ENCODE measurements around the gene STMN1. TPM values are rescaled to one million over a fixed set of nuclear protein-coding genes. Genes with fewer than 3 reads are reported as not detected.

STMN1 gene
- total and polyA plus RNA-seq, 10 donors: 40.3 to 174 (median 48.3) TPM

DNA sequence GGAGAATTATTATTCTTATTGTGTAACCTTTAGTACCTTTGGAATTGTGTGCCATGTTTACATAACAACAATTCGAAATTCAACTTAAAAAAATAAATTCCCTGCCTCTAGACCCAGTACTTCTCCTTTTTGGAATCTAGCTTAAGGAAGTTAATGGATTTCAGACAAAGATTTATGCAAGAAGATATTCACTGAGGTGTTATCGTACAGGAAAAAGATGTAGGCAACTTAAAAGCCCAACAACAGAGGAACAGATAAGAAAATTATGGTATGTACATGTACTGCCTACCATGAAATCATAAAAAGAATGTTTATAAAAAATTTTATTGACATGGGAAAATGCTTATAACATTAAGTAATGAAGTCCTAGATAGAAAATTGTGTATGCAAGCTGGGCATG lies 18.2 kb upstream of the STMN1 start:
- peaks cover 0 to 19% (median 10%) of the 10 kb centered on the region in 7 donors for H3K27me3 ChIP-seq (replicated peaks in 1 of 7)
- no peaks in the 10 kb centered on the region for H3K36me3 ChIP-seq
- no peak for TF ChIP-seq POLR2A (IDR thresholded peaks at IDR 0.05)
- intact Hi-C loops (cut with DNase I; ENCODE audit: low total_unique reads): no loop called here
- H3K27ac ChIP-seq: no peak overlapping the region
- no peaks in the 10 kb centered on the region for H3K9me3 ChIP-seq
- no peak overlapping the region for H3K4me3 ChIP-seq
- WGBS, 5 donors: 37 to 61% (median 50%) methylated on average over 2 of the region's 2 CpGs
- peaks cover 0 to 30% (median 22%) of the 10 kb centered on the region in 6 donors for H3K4me1 ChIP-seq
- no peak for DNase-seq

DNA sequence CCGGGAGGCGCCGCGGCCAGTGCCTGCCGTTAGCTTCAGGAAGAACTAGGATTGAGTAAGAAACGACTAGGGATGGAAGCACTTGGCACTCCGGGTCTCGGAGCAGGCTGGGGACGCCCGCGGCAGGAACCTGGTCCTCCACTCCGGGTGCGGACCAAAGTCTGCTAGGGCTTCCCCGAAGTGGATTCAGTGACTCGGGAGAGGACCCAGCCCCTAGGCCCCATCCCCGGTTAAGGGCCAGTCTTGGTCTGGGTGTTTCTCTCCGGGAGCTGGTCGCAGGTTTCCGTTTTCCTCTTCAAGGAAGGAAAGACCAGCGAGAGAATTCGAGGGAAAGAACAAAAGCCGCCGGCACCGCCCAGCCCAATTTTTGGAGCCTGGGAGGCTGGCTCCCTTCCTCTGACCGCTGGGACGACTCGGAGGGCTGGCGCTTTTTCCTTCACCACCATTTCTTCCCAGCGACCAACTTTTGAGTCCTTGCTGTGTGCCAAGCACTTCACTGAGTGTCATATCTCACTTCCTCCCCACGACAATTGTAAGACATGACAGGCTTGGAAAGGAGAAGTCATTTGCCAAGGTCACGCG lies 16.8 kb upstream of the STMN1 start:
- H3K4me1 ChIP-seq: peaks cover 0 to 34% (median 27%) of the 10 kb centered on the region in 6 donors
- peaks cover 0 to 19% (median 10%) of the 10 kb centered on the region in 7 donors for H3K27me3 ChIP-seq (replicated peaks in 1 of 7)
- H3K4me3 ChIP-seq: peak overlapping the region; percentile 45 to 73 (median 54)
- no peaks in the 10 kb centered on the region for H3K36me3 ChIP-seq
- 1 to 3% (median 2%) methylated on average over 19 to 32 of the region's 32 CpGs for WGBS, 5 donors
- TF ChIP-seq, protein P1, sequence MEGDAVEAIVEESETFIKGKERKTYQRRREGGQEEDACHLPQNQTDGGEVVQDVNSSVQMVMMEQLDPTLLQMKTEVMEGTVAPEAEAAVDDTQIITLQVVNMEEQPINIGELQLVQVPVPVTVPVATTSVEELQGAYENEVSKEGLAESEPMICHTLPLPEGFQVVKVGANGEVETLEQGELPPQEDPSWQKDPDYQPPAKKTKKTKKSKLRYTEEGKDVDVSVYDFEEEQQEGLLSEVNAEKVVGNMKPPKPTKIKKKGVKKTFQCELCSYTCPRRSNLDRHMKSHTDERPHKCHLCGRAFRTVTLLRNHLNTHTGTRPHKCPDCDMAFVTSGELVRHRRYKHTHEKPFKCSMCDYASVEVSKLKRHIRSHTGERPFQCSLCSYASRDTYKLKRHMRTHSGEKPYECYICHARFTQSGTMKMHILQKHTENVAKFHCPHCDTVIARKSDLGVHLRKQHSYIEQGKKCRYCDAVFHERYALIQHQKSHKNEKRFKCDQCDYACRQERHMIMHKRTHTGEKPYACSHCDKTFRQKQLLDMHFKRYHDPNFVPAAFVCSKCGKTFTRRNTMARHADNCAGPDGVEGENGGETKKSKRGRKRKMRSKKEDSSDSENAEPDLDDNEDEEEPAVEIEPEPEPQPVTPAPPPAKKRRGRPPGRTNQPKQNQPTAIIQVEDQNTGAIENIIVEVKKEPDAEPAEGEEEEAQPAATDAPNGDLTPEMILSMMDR (IDR thresholded peaks at IDR 0.05 in 8 of 11, conservative IDR thresholded peaks at IDR 0.05 in 3 of 11): no peak
- TF ChIP-seq POLR2A (IDR thresholded peaks at IDR 0.05) (no peak), POLR2AphosphoS5 (IDR thresholded peaks at IDR 0.05) (peak in 2 of 3 donors; percentile 44 to 84)
- peak; percentile 82 for DNase-seq
- intact Hi-C loops (cut with DNase I; ENCODE audit: low total_unique reads): no loop called here
- H3K9me3 ChIP-seq: no peaks in the 10 kb centered on the region
- peak overlapping the region; percentile 67 to 87 (median 84) for H3K27ac ChIP-seq

DNA sequence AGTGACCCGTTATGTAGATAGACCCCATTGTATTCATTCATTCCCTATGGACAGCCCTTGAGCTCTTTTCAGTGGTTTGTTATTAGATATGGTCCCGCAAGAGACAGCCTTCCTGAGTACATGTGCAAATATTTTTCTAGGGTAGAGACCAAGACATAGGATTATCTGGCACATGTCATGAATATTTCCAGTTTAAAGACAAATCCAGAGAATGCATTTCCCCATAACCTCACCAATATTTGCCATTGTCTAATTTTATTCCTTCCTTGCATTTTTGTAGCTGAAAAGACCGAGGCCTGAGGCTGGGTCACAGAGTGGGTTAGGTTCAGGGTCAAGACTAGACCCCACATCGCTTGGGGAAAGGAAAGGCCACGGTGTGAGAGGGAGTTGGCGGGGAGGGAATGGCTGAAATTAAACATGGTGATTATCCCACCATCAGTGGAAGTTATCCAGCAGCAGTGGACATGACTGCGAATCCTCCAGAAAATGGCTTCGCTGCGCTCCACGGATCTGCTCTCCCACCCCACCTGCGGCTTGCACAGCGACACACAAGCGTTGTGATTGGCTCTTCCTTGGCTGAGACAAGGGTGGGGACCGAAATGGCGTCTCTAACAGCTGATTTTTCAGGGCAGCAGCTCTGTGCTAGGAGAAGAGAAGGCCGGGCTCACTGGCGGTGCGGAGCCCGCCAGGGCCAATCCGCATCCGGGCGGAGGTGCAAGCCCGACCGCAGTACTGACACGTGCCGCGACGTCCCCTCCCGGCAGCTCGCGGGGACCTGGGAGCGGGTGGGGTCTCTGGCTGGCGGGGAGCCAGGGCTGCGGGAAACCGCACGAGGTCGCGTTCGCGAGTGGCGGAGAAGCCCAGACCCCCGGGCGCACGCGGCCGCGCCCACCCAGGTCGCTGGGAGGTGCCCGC lies 16.1 kb upstream of the STMN1 start:
- WGBS, 5 donors: 10 to 20% (median 10%) methylated on average over 25 to 49 of the region's 49 CpGs
- H3K9me3 ChIP-seq: no peaks in the 10 kb centered on the region

DNA sequence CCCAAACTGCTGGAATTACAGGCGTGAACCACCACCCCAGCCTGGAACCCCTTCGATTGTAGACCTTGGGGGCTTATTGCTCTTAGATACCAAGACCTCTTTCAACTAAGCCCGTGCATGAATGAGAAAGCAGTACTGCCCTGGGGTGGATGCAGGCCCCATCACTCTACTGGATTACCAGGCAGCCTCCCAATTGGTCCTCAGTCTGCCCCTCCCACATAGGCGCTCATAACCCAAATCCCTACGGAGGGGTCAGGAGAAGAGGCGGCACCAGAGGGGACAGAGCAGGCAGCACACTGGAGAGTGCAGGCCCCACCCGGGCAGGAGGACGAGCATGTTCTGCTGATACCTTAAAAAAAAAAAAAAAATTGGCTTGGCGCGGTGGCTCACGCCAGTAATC lies 12.4 kb upstream of the STMN1 start:
- Histone ChIP-seq H3K9me3 (no peaks in the 10 kb centered on the region), H3K27ac (peak overlapping the region in 2 of 8 donors; percentile 26 to 35), H3K4me3 (no peak overlapping the region), H3K4me1 (peaks cover 0 to 32% (median 27%) of the 10 kb centered on the region in 6 donors), H3K27me3 (replicated peaks in 1 of 7) (peaks cover 0 to 16% (median 10%) of the 10 kb centered on the region in 7 donors), H3K36me3 (no peaks in the 10 kb centered on the region)
- no peak for DNase-seq
- no peak for TF ChIP-seq POLR2A (IDR thresholded peaks at IDR 0.05)
- TF ChIP-seq, protein P1 (IDR thresholded peaks at IDR 0.05 in 8 of 11, conservative IDR thresholded peaks at IDR 0.05 in 3 of 11): no peak
- no peak for TF ChIP-seq POLR2AphosphoS5 (IDR thresholded peaks at IDR 0.05)
- 89 to 95% (median 92%) methylated on average over 11 of the region's 11 CpGs for WGBS, 5 donors
- intact Hi-C loops (cut with DNase I; ENCODE audit: low total_unique reads): no loop called here

More for the DNA sequence above, 16.1 kb upstream of the STMN1 start:
- peak; percentile 86 for DNase-seq
- H3K4me1 ChIP-seq: peaks cover 0 to 42% (median 33%) of the 10 kb centered on the region in 6 donors
- TF ChIP-seq, protein P1 (IDR thresholded peaks at IDR 0.05 in 8 of 11, conservative IDR thresholded peaks at IDR 0.05 in 3 of 11): no peak
- peak in 2 of 3 donors; percentile 50 to 66 for TF ChIP-seq POLR2AphosphoS5 (IDR thresholded peaks at IDR 0.05)
- TF ChIP-seq POLR2A (IDR thresholded peaks at IDR 0.05): no peak
- H3K4me3 ChIP-seq: peak overlapping the region; percentile 45 to 73 (median 54)
- peak overlapping the region; percentile 67 to 87 (median 84) for H3K27ac ChIP-seq
- intact Hi-C loops (cut with DNase I; ENCODE audit: low total_unique reads): no loop called here
- H3K36me3 ChIP-seq: no peaks in the 10 kb centered on the region
- H3K27me3 ChIP-seq (replicated peaks in 1 of 7): peaks cover 0 to 19% (median 10%) of the 10 kb centered on the region in 7 donors
